Fibroblast of peridontal ligament (primary cell): ENCODE results near the gene ATP5PO.
"Not testable (repeated sequence)": the region's sequence is repeated elsewhere in the genome, so short reads cannot be mapped to it uniquely, and the experiment has no call there.

Source experiments
- DNase-seq: peaks from one replicate; pipeline ENCODE4 v3.0.0-alpha.2; 2010; ENCODE audit errors: extremely low read depth

ATP5PO gene

DNA sequence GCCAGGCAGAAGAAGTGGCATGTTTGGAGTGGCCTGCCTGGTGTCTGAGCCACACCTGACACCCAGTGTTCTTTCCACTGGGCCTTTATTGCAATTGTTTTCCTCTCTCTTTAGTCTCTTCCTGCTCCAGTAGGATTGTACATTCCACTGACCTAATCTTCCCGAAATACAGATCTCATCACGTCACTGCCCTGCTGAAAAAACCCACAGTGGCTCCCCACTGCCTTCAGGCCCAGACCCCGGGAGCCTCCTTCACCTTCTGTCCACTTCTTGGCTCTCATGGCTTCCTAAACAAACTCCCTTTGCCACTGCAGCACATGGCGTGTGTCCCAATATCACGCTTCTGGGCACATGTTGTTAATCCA is 25.3 kb upstream of the ATP5PO start:
- peak; percentile 72 for DNase-seq

DNA sequence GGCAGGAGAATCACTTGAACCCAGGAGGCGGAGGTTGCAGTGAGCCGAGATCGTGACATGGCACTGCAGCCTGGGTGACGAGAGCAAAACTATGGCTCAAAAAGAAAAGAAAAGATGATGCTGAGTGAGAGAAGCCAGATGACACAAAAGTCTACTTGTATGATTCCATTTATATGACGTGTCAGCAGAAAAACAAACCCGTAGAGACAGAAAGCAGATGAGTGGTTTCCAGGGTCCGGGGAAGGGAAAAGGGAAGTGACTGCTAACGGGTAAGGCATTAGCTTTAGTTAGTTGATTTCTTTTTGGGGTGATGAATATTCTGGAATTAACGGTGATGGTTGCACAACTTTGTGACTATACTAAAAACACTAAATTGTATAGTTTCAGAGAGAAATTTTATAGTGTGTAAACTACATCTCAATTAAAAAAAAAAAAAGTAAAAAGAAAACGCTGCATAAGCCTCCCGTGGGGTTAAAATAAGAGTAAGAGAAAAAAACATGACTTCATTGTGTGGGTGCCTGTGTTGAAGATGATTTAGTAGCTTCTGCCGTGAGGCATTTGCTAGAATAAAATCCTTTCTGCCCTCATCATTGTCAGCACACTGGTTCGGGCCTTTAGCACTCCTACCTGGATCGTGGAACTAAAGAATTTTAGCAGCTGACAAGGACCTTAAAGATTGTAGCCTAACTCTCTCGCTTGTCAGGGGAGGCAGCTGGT is 24.7 kb upstream of the ATP5PO start:
- peak; percentile 87 for DNase-seq

DNA sequence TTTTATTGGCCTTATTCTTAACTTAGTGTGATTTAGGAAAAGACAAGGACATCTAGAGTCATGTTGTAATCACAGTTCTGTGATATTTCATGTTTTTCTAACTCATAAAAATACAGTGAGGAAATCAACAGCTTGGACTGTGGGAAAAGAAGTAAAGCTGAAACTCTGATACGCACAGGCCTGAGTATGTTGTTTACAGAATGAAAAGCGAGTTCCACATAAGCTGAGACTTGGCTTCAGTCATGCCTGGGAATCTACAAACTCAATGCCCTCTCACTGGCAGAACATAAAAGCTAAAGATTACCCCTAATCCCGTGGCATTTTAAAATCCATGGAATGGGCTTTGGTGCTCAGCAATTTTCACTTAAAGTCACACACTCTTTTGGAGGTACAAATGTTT is 23.6 kb upstream of the ATP5PO start:
- peak; percentile 81 for DNase-seq

DNA sequence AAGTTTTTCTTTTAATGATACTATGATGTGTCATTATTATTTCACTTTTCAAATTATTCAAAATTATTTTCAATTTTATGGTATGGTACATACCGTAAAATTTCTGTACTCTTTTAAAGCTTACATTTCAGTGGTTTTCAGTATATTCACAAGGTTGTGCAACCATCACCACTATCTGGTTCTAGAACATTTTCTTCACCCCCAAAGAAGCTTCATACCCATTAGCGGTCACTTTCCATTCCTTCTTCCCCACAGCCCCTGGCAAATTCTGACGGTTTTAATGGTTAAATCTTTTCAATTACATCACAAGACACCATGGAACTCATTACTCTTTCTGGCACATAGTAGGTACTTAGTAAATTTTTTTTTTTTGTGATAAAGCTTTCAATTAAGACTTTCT is 22.8 kb upstream of the ATP5PO start:
- DNase-seq = no peak

DNA sequence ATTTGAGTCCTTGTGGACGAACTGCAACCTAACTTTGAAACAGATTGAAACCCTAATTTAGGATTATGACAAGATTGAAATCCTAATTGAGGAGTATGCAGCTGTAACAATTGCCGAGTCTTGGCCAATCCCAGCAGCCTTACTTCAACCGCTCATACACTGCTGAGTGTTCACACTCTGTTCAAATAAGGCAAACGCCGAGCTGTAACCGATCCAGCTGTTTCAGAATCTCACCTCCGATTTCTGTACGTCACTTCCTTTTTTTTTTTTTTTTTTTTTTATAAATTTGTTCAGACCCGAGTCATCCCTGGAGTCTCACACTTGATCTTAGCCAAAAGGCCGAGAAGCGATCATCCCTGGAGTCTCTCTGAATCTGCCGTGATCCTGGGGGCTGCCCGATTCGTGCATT is 22.3 kb upstream of the ATP5PO start:
- no peak for DNase-seq

DNA sequence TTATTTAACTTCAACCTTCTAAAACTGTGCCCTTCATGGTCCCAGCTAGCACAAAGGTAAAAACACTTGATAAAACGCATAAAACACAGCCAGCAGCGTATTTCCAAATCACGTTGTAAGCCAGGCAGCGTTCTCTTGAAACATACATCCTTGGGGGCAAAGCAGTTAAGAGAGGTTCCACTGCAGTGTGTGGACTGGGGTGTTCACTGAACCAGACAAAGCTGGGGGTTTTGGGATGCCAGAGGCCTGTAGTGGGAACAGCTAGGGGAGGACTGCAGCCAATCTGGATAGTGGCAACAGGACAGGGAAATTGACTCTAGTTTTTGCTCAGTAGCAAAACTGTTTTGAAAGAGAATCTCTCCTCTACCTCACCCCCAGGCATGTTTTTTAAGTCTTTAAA is 21.5 kb upstream of the ATP5PO start:
- DNase-seq = no peak

DNA sequence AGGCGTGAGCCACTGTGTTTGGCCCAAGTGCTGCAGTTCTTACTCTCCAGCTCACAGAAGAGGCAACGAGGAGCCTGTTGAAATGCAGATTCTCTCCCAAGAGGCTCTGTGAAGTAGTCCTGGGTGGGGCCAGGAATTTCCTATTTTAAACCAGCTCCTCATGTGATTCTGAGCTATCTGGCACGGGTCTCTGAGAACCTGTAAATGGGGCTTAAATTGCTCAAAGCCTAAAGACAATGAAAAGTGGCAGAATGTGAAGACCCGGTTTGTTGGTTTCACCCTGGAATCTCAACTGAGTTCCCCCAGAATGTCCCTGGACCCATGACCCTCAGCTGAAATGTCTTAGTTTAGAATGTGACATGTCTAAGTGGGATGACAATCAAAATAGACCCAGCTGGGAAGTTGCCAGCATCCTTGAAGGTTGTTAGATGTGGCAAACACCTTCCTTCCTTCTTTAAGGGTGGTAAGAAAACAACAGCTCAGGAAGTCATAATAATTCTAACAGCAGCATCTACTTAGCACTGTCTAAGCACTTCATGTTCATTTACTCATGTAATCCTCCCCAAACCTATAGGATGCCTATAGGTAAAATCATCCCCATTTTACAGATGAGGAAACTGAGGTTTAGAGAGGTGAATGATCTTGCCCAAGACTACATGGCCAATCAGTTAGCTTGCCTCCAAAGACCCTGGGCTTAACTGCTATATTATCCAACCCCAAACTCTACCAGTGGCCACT is 20.9 kb upstream of the ATP5PO start:
- DNase-seq = peak; percentile 50

DNA sequence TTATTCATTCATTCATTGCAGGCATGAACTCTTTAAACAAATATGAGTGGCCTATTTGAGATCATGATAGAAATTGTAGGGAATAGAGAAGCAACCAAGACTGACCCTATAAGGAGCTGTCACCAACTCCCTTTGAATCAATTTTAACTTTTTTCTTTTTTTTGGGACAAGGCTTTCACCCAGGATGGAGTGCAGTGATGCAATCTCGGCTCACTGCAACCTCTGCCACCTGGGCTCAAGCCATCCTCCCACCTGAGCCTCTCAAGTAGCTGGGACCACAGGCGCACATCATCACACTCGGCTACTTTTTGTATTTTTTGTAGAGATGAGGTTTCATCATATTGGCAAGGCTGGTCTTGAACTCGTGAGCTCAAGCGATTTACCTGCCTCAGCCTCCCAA is 17.1 kb upstream of the ATP5PO start:
- DNase-seq = no peak

DNA sequence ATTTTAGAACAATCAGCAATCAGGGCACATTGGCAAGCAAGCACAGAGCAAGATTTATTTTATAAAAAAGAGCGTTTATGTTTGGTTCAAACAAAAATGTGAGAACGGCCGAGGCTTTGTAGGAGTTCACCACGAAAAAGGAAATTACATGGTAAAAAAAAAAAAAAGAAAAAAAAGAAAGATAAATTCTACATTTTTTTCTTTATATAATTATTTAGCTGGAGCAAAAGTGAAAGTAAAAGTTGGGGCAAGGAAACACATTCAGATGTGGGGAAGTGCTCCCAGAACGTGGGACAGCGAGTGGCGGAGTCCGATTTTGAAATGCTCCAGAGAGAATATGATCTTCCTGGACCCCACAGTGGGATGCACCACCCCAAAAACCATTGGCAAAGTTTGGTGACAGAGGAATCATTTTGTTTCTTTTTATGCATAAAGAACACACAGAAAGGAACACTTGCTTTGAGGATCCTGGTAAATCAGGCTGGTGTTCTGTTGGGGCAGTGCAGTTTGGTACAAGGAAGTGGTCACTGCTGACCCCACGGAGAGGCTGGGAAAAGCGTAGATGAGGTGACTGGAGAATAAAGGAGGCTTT is 16.3 kb upstream of the ATP5PO start:
- peak; percentile 64 for DNase-seq

DNA sequence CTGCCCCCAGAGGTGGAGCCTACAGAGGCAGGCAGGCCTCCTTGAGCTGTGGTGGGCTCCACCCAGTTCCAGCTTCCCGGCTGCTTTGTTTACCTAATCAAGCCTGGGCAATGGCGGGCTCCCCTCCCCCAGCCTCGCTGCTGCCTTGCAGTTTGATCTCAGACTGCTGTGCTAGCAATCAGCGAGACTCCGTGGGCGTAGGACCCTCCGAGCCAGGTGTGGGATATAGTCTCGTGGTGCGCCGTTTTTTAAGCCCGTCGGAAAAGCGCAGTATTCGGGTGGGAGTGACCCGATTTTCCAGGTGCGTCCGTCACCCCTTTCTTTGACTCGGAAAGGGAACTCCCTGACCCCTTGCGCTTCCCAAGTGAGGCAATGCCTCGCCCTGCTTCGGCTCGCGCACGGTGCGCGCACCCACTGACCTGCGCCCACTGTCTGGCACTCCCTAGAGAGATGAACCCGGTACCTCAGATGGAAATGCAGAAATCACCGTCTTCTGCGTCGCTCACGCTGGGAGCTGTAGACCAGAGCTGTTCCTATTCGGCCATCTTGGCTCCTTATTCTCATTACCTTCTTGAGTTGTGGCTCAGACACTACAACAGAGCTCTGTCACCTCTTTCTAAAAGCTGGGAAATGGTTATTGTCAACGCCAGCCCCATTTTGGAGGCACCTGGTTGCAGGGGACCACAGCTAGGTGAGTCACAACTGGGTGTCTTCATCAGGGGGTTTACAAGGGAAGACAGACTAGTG is 15.6 kb upstream of the ATP5PO start:
- DNase-seq = peak; percentile 20

DNA sequence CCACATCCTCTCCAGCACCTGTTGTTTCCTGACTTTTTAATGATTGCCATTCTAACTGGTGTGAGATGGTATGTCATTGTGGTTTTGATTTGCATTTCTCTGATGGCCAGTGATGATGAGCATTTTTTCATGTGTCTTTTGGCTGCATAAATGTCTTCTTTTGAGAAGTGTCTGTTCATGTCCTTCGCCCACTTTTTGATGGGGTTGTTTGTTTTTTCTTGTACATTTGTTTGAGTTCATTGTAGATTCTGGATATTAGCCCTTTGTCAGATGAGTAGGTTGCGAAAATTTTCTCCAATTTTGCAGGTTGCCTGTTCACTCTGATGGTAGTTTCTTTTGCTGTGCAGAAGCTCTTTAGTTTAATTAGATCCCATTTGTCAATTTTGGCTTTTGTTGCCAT is 10.6 kb upstream of the ATP5PO start:
- not testable (repeated sequence) for DNase-seq

DNA sequence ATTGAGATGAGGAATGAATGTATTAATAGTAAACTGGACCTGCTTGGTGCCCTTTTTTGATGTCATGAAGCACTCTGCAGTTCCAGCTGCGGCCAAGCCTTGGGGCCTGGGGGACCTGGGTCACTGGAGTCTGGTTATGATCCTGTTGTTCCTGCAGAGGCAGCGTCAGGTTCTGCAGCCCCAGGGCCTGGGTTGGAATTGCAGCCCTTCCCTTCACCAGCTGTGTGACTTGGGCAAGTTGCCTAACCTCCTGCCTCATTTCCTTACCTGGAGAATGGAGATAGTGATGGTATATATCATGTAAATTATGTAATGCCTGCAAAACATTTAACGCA is 9.1 kb upstream of the ATP5PO start:
- no peak for DNase-seq

DNA sequence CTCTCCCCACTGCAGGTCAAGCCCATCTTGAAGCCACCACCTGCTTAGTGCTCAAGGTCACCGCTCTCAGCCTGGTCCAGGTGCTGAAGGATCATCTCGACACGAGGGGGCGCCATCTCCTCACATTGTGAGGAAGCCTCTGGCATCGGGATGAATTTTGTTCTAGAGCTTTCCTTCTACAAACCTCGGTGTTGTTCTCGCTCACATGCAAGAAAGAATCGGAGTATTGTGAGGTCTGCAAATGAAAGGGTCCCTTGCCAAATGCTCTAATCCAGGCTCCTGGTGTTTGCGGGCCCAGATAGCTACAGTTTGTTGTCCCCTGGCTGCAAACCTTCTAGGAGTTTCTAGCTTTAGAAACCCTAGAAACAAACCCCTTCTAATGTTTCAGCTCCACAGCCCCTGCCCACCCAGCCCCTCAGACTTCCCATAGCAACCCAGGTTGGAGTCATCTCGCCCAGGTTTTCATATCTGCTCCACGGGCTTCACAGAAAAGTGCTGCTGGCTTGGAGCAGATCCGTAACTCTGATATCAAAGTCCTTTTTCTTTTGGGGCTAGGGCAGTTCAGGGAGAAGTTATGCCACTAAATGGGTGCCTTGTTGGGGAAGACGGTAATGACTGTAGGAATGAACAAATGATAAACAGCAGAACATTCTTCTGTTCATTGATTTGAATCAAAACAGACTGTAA is 8.6 kb upstream of the ATP5PO start:
- peak; percentile 86 for DNase-seq

DNA sequence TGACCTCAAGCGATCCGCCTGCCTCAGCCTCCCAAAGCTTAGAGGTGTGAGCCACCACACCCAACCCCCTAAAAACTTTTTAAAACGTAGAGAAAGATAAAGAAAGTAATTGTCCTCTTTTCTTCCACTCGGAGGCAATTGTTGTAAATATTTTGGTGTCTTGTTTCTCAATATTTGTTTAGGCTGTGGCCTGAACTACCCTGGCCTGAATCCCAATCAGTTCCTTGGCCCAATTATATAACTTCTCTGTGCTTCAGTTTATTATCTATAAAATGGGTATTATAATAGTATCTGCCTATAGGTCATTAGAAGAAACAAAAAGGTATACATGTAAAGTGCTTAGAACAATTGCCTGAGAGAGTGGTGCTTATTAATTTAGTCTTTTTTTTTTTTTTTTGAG is 1.8 kb upstream of the ATP5PO start:
- no peak for DNase-seq

DNA sequence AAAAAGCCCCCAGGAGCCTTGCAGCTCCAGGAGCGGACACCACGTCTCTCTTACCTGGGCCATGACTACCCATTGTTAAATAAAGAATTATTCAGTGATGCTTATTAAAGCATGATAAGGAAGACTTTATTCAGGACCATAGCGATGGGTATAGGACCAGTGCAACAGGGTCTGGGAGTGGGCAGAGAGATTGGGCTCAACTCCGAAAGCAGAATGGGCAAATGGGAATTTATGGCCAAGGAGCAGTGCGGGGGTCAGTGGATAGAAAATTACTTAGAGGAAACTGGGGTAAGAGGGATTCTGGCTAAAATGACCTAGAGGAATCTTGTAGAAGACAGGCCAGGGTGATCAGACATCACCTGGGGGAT is 580 bp upstream of the ATP5PO start:
- no peak for DNase-seq

DNA sequence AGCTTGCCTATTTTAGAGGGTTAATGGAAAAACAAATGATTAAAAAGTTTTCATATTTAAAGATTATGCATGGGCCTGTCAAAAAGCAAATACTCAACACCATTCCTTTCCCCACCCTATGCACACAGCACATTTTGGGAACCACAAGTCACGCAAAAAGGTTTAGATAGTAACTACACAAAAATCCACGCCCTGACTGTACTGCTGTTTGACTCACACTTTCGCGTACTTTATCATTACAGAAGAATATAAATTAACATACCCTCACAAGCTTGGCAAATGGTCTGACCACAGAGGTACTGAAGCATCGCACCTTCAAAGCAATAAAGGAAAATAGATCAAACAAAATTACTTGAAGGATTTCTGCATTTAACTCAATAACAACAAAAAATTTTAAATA is 1.4 kb downstream of the ATP5PO start:
- no peak for DNase-seq

DNA sequence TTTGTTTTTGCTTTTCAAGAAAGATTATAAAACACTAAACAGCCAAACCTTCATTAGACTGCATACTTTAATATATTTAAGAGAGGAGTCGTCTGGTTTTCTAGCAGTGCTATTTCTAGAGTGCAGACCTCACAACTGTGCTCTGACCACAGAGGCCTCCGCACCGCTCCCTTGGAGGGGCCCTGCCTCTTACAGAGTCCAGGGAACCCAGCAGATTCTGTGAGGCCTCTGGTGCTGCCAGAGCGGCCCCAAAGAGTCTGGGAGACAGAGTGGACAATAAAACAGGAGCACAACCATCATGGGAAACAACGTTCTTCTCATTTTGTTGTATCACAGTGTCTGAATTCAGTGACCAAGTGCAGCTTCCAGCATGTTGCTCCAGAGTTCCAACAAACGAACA is 5.8 kb downstream of the ATP5PO start:
- DNase-seq = no peak

DNA sequence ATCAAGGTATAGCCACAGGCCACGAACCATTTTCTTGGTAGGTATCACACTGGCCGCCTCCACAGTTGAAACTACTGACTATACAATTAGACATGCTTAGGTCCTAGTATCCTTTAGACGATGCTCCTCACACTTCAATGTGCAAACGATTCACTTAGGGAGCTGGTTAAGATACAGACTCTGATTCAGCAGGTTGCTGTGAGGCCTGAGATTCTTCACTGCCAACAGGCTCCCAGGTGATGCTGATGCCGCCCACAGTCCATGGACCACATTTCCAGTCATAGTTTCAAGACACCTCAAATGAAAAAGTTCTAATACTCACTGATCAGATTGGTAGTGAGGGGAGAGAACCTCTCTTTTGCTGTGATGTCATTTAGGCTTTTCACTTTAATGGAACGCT is 6.8 kb downstream of the ATP5PO start:
- no peak for DNase-seq

DNA sequence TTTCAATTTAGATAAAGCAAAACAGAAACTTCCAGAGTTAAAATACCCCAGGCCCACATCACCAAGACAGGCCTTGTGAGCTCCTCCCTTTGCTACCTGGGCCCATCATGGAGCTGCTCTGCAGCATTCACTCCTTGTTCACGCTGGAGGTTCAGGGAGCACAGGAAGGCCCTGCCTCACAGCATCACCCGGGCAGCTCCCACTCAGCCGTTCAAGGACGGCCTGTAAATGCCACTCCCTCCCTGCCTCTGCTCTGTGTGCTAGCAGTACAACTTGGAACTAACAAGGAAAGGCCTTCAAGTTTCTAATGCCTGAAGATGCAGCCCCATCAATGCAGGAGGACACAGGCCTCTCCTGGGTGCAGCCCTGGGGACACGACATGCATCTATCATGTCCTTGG is 11.6 kb downstream of the ATP5PO start:
- DNase-seq = no peak

DNA sequence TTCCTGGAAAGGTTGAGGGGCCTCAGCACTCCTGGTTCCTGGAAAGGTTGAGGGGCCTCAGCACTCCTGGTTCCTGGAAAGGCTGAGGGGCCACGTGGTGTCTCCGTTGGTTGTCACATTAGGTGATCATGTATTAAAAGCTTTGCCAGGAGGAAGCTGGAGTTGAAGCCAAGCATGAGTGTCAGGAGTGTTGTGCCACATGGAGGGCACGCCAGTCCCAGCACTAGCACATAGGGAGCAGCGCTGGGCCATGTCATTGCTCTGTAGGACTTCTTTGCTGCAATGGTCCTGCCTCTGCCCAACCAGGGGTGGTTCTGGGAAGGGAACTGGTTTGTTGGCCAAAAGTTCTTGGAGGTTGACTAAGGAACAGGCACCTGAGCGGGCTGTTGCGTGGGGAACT is 13.3 kb downstream of the ATP5PO start:
- DNase-seq = no peak

DNA sequence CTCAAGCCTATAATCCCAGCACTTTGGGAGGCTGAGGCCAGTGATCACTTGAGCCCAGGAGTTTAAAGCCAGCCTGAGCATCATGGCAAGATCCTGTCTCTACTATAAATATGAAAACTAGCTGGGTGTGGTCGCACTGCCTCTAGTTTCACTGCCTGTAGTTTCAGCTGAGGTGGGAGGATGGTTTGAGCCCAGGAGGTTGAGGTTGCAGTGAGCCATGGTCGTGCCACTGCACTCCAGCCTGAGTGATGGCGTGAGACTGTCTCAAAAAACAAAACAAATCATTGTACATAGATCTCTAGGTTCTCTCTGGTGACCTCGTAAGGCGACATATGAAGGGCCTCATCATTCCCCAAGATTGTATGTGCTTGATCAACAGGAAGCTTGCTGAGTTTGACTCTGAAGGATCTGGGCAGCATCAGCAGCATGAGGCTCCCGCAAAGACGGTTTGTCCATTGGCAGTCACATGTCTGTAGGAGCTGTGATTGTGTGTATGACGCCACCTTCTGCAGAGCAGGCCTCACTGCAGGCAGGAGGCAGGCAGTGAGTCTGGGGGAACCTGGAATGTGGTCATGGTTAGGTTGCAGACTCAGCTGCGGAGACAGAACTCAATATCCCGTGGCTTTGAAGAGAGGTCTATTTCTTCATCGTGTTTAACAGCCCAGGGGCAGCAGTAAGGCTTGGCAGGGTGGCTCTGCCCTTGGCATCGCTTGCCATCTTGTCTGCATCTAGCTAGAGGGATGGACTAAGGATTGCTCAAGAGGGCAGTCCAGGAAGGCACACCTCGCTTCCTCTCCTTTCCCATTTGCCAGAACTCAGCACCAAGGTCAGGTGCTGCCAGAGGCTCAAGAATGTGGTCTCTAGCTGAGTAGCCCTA is 14.0 kb downstream of the ATP5PO start:
- peak; percentile 65 for DNase-seq
